Fibroblast of skin of right biceps (primary cell): Measurements from ENCODE around the gene SBNO2.
"Not testable (repeated sequence)": the region's sequence is repeated elsewhere in the genome, so short reads cannot be mapped to it uniquely, and the experiment has no call there.

Experiments
- DNase-seq: peaks from one replicate; pipeline ENCODE4 v3.0.0-alpha.2; 2013

SBNO2 gene

DNA sequence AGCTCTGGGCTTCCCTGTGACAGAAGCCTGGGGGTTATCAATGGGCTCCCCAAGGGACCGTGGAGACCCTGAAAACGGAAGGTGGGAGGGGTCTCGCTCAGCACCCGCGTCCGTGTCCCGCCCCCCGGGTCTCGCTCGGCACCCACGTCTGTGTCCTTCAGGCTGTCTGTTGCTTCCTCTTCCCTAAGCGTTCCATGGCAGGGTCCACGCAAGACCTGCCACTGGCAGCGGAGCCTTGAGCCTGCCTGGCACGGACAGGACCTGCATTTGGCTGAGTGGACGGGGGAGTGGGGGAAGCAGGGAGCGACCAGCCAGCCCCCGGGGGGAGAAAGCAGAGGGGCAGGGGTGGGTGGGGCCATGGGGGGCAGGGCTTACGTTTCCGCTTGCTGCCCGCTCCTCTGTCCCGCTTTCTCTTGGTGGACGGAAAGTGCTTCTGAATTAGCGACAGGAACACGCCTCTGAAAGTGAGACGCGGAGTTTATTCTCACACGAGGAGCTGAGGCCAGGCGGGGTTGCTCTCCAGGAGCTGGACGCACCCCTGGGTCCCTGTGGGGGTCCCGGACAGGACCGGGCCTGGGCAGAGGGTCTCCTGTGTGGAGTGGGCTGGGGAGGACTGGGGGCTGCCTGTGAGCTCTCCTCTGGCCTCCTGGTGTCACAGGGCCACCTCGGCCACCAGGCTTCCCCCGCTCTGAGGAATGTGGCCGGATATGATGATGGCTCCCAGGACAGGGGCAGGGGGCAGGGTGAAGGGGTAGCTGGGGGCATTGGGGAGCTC is 58.2 kb downstream of the SBNO2 start:
- no peak for DNase-seq

DNA sequence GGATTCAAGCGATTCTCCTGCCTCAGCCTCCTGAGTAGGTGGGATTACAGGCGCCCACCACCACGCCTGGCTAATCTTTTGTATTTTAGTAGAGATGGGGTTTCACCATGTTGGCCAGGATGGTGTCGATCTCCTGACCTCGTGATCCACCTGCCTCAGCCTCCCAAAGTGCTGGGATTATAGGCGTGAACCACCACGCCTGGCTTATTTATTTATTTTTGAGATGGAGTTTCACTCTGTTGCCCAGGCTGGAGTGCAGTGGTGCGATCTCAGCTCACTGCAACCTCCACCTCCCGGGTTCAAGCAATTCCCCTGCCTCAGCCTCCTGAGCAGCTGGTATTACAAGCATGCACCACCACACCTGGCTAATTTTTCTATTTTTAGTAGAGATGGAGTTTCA is 59.3 kb downstream of the SBNO2 start:
- DNase-seq: not testable (repeated sequence)

GRCh38 chr19:1113986-1114483 is 60.0 kb downstream of the SBNO2 start:
- no peak for DNase-seq

DNA sequence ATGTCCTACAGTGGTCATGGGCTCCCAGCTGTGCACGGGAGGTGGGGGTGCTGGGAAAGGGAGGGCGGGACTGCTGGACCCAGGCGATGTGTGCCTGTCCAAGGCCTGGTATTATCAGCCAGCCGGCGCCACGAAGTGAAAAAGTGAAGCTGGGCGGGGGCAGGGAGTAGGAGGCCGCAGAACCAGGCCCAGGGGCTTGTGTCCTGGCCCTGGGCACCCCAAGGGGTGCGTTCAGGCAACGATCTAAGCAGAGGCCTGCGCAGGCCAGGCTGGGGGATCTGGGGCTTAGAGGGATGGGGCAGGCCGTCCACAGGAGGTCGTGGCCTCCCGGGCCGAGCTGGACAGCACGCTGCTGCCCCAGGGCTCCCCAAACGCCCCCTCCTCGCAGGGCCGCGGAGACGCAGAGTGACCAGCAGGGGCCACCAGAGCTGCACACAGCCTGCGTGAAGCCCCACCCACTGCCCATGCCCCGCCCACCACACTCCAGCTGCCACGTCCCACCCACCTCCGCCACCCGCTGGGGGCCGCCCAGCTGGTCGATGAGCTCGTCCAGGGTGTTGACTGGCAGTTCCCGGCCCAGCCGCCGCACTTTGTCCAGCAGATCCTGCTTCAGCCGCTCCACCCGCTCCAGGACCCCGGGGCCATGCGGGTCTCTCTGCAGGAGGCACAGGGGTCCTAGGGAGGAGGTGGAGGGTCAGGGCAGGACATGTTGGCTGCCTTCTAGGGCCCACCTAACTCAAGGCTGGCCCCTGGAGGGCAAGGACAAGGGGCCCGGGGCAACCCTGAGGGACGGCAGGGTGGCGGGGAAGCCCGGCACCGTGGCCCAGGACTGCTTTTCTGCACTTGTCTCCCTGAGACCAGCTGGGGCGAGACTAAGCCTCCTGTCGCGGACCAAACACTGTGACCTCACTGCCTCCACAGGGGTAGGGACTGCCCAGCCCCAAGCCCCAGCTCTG is 60.8 kb downstream of the SBNO2 start:
- peak; percentile 91 for DNase-seq

- DNase-seq: no peak
Observed at GRCh38 chr19:1112268-1113029, 61.6 kb downstream of the SBNO2 start.

GRCh38 chr19:1111641-1112267 is 62.3 kb downstream of the SBNO2 start:
- no peak for DNase-seq

- DNase-seq: no peak
Observed at GRCh38 chr19:1110809-1111640, 63.0 kb downstream of the SBNO2 start.

DNA sequence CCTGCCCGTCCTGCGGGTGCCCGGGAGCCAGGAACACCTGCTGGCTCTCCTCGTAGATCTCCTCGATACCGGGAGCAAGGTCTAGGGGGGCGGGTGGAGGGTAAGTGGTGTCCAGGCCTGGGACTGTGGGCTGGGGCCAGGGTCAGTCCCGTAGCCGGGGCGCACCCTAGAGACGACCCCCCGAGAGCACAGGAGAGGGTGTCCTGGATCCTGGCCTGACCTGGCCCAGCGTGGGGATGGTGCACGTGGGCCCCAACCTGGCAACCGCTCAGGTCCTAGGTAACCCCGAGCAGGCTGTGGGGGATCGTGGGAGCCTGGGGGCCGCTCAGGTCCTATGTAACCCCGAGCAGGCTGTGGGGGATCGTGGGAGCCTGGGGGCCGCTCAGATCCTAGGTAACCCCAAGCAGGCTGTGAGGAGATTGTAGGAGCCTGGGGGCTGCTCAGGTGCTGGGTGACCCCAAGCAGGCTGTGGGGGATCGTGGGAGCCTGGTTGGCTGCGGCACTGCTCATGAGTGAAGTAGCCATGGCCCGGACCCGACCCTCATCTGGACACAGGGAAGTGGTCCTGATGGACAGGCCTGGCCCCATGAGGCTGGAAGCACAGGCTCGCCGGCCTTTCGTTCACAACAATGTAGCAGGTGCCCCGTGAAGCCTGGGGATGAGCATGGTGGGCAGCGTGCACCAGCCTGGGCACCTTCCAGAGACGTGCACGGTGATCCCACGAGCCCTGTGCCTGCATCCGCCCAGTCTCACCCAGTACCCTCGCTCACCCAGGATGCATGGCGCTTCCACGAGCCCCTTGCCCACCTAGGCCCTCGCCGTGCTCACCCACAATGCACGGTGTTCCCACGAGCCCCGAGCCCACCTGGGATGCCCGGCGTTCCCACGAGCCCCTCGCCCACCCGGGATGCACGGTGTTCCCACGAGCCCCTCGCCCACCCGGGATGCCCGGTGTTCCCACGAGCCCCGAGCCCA is 64.1 kb downstream of the SBNO2 start:
- DNase-seq: no peak

DNA sequence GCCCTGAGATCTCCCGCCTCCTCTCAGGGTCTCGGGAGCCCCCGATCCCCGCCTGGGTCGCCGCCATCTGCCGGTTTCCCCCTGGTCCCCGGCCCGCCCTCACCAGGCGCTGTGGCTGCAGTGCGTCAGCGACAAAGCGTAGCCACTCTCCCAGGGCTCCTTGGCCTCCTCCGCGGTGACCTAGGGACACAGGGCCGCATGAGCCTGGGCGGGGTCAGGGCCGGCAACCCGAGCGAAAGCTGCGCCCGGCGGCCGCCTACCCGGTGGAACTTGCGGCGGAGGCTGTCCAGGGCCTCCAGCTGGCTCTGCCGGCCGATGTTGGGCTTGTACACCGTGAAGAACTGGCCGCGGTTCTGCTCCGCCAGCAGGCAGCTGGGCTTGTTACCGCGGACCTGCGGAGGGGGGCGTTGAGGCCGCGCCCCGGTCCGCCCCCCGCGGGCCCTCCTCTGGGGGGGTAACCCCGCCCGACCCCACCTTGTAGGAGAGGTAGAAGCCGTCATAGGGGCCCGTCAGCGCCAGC is 65.0 kb downstream of the SBNO2 start:
- no peak for DNase-seq

DNA sequence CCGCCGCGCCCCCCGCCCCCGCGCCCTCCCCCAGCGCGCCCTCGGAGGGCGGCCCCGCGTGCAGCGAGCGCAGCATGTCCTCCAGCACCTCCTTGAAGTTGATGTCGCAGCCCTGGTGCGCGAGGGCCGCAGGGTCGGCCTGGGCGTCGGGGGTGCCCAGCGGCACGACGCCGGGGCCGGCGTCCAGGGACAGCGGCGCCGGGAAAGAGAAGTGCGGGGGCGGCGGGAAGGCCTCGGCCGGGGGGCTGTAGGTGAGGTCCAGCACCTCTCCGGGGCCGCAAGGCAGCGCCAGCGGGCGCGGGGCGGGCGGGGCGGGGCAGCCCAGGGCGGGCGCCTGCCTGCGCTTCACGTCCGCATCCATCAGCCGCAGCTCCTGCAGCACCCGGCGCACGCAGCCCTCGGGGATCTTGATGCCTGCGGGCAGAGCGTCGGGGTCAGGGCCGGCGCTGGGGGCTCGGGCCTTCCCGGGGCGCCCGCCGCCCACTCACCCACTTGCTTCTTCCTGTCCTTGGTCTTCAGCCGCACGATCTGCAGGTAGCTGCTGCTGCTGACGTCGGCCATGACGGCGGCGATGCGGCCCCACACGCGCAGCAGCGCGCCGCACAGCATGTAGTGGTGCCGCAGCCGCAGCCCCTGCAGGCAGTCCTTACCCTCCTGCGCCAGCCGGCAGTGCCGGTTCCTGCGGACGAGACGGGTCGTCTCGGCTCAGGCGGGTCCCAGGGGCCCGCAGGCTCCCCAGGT is 65.6 kb downstream of the SBNO2 start:
- DNase-seq: no peak

- no peak for DNase-seq
Observed at GRCh38 chr19:1107661-1108261, 66.3 kb downstream of the SBNO2 start.

DNA sequence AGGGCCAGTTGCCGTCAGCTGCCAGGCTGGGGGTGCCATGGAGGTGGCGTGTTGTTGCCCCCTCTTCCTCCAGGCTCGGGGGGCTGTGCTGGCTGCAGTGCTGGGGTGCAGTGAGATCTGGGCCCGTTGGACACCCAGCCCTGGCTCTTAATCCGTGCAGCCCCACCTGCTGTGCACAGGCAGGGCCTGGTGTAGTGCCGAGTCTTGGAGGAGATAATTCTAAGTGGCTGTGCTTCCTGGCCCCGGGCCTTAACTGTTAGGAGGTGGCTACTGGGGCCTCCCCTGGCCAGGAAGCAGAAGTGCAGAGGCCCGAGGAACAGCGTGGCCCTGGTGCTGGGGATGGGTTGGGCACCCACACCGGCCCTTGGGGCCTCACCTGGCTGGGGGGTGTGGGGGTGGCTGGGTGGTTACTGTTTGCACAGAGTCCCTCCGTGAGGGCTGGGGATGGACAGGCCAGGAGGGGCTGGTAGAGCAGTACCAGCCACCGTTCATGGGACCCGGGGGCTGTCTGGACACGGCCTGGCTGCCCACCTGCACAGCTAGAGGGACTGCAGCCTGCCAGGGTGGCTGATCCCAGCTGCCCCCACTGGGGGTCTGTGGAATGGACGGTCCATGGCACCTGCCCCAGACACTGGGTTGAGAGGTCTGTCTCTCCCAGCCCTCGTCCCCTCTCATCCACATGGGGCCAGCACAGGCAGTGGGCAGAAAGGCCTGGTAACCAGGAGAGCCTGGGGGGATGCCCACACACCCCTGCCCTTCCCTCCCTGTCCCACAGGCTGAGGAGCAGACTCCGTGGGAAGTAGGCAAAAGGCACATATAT is 67.0 kb downstream of the SBNO2 start:
- peak; percentile 34 for DNase-seq

DNA sequence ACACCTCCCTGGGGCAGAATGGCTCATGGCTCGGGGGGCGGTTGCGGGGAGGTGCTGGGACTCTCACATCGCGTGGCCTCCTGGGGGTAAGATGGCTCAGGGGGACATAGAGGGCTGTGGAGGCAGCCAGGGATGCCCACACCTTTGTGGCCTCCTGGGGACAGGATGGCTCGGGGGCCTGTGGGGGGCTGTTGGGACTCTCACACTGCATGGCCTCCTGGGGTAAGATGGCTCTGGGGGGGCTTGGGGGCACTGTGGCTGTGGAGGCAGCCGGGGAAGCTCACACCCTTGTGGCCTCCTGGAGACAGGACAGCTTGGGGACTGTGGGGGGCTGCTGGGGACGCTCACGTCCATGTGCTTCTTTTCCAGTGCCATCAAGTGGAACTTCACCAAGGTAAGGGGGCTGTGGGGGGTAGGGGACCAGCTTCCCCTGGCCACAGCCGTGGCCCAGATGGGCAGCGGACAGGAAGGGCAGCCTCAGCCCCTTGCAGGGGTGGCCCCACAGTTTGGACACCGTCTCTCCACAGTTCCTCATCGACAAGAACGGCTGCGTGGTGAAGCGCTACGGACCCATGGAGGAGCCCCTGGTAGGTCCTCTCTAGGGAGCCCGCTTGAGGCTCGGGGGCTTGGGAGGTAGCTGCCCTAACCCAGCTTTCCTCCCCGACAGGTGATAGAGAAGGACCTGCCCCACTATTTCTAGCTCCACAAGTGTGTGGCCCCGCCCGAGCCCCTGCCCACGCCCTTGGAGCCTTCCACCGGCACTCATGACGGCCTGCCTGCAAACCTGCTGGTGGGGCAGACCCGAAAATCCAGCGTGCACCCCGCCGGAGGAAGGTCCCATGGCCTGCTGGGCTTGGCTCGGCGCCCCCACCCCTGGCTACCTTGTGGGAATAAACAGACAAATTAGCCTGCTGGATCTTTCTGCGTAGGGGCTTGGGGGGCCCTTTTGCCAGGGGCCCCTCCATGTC is 67.9 kb downstream of the SBNO2 start:
- no peak for DNase-seq

DNA sequence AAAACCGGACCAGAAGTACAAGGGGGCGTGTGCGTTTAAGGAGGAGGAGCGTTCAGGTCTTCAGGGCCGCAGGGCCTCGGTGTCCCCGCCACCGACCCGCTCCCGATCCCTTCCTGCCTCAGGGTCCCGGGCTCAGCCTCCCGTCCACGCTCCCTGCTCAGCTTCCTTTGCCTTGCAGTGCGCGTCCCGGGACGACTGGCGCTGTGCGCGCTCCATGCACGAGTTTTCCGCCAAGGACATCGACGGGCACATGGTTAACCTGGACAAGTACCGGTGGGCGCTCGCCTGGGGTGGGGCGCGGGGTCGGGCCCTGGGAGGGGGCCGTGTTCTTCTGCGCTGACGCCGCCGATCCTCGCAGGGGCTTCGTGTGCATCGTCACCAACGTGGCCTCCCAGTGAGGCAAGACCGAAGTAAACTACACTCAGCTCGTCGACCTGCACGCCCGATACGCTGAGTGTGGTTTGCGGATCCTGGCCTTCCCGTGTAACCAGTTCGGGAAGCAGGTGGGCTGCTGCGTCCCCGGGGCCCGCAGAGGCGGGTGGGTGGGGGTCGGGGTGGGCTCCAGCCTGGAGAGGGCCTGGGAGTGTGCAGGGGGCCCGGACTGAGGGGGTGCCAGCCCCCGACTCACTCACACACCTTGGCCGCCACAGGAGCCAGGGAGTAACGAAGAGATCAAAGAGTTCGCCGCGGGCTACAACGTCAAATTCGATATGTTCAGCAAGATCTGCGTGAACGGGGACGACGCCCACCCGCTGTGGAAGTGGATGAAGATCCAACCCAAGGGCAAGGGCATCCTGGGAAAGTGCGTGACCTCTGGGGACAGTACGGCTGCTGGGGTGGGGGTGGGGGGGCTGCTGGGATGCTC is 68.8 kb downstream of the SBNO2 start:
- DNase-seq: peak; percentile 39

- DNase-seq: peak; percentile 71
Observed at GRCh38 chr19:1104311-1105007, 69.6 kb downstream of the SBNO2 start.
